Mucosa of rectum (tissue), 2 donors: ENCODE results near the gene METTL26.

Experiments used
- H3K27ac ChIP-seq, 2 donors: one replicate each; pipeline ENCODE4 v1.7.0; 2013; ENCODE audit warnings: inconsistent platforms in 2 of 2, low read depth in 2 of 2, low read length in 2 of 2
- H3K27me3 ChIP-seq, 2 donors: one replicate each; pipeline ENCODE4 v1.7.0; 2013; ENCODE audit warnings: low read length in 2 of 2; ENCODE audit not compliant: control insufficient read depth in 2 of 2, insufficient read depth in 2 of 2
- H3K36me3 ChIP-seq, 2 donors: one replicate each; pipeline ENCODE4 v1.7.0; 2013; ENCODE audit warnings: low read length in 2 of 2; ENCODE audit not compliant: control insufficient read depth in 2 of 2, insufficient read depth in 2 of 2
- H3K4me1 ChIP-seq, 2 donors: one replicate each; pipeline ENCODE4 v1.7.0; 2013; ENCODE audit warnings: low read length in 2 of 2, mild to moderate bottlenecking in 1 of 2; ENCODE audit not compliant: control insufficient read depth in 2 of 2, insufficient read depth in 2 of 2
- H3K4me3 ChIP-seq, 2 donors: one replicate each; pipeline ENCODE4 v1.7.0; 2013; ENCODE audit warnings: low read length in 2 of 2
- H3K9ac ChIP-seq, 2 donors: one replicate each; pipeline ENCODE4 v1.7.0; 2013; ENCODE audit warnings: low read length in 2 of 2, low read depth in 1 of 2, mild to moderate bottlenecking in 1 of 2
- H3K9me3 ChIP-seq, 2 donors: one replicate each; pipeline ENCODE4 v1.7.0; 2013; ENCODE audit warnings: low read length in 2 of 2; ENCODE audit not compliant: control insufficient read depth in 2 of 2
- donor health status: healthy.
- donor health status: Normal muscosa, but diverticular disease.

METTL26 gene

GRCh38 chr16:679814-680624 is 43.9 kb upstream of the METTL26 start, which contains the start of gene STUB1:
STUB1 (plus strand) TSS chr16:680410; CDS start chr16:680526, 116 bp downstream.
- Histone ChIP-seq H3K4me1 (peaks cover 54 to 55% of the 10 kb centered on the region in 2 donors), H3K9me3 (no peaks in the 10 kb centered on the region), H3K9ac (peak within 1 kb of the TSS; percentile 70 to 81), H3K27me3 (no peaks in the 10 kb centered on the region), H3K27ac (peak within 1 kb of the TSS; percentile 82 to 94), H3K4me3 (peak within 1 kb of the TSS; percentile 82 to 84), H3K36me3 (peaks cover 12 to 20% of the 10 kb centered on the region in 2 donors)

GRCh38 chr16:678858-679813 is 43.0 kb upstream of the METTL26 start:
- H3K9me3 ChIP-seq = no peaks in the 10 kb centered on the region
- H3K4me3 ChIP-seq = peak overlapping the region; percentile 62 to 64
- peak overlapping the region in 1 of 2 donors; percentile 59 for H3K9ac ChIP-seq
- peaks cover 12 to 20% of the 10 kb centered on the region in 2 donors for H3K36me3 ChIP-seq
- peaks cover 54 to 58% of the 10 kb centered on the region in 2 donors for H3K4me1 ChIP-seq
- H3K27me3 ChIP-seq = no peaks in the 10 kb centered on the region
- peak overlapping the region; percentile 82 to 88 for H3K27ac ChIP-seq

GRCh38 chr16:678209-678857 is 42.2 kb upstream of the METTL26 start:
- H3K27me3 ChIP-seq = no peaks in the 10 kb centered on the region
- no peak overlapping the region for H3K4me3 ChIP-seq
- H3K27ac ChIP-seq = no peak overlapping the region
- no peaks in the 10 kb centered on the region for H3K9me3 ChIP-seq
- peaks cover 49 to 53% of the 10 kb centered on the region in 2 donors for H3K4me1 ChIP-seq
- H3K36me3 ChIP-seq = peaks cover 13 to 21% of the 10 kb centered on the region in 2 donors
- H3K9ac ChIP-seq = no peak overlapping the region

- H3K27me3 ChIP-seq = no peaks in the 10 kb centered on the region
- peak overlapping the region; percentile 28 to 32 for H3K27ac ChIP-seq
- H3K9me3 ChIP-seq = no peaks in the 10 kb centered on the region
- peaks cover 21% of the 10 kb centered on the region in 2 donors for H3K36me3 ChIP-seq
- H3K9ac ChIP-seq = peak overlapping the region in 1 of 2 donors; percentile 63
- peaks cover 44 to 50% of the 10 kb centered on the region in 2 donors for H3K4me1 ChIP-seq
- H3K4me3 ChIP-seq = peak overlapping the region in 1 of 2 donors; percentile 34
Observed at GRCh38 chr16:677316-678190, 41.4 kb upstream of the METTL26 start.

GRCh38 chr16:676913-677312 is 40.8 kb upstream of the METTL26 start:
- Histone ChIP-seq H3K4me1 (peaks cover 40 to 45% of the 10 kb centered on the region in 2 donors), H3K27me3 (no peaks in the 10 kb centered on the region), H3K4me3 (peak overlapping the region in 1 of 2 donors; percentile 34), H3K9ac (peak overlapping the region in 1 of 2 donors; percentile 63), H3K9me3 (no peaks in the 10 kb centered on the region), H3K27ac (peak overlapping the region; percentile 28 to 32), H3K36me3 (peaks cover 19 to 22% of the 10 kb centered on the region in 2 donors)

DNA sequence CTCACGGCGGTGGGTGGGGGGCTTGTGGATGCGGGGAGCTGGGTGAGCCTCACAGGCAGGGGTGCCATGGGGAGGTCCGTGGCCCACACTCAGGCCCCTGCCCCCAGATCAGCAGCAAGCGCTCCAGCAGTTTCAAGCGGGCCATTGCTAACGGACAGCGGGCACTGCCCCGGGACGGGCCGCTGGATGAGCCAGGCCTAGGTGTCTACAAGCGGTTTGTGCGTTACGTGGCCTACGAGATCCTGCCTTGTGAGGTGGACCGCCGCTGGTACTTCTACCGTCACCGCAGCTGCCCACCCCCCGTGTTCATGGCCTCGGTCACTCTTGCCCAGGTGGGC is 40.4 kb upstream of the METTL26 start:
- H3K4me1 ChIP-seq = peaks cover 37 to 42% of the 10 kb centered on the region in 2 donors
- H3K9me3 ChIP-seq = no peaks in the 10 kb centered on the region
- H3K36me3 ChIP-seq = peaks cover 17 to 18% of the 10 kb centered on the region in 2 donors
- H3K4me3 ChIP-seq = no peak overlapping the region
- H3K9ac ChIP-seq = peak overlapping the region in 1 of 2 donors; percentile 63
- H3K27me3 ChIP-seq = no peaks in the 10 kb centered on the region
- H3K27ac ChIP-seq = no peak overlapping the region

- Histone ChIP-seq H3K9me3 (no peaks in the 10 kb centered on the region), H3K36me3 (peaks cover 19 to 21% of the 10 kb centered on the region in 2 donors), H3K9ac (peak overlapping the region in 1 of 2 donors; percentile 63), H3K27me3 (no peaks in the 10 kb centered on the region), H3K4me1 (peaks cover 31 to 36% of the 10 kb centered on the region in 2 donors), H3K4me3 (peak overlapping the region; percentile 35 to 48), H3K27ac (no peak overlapping the region)
Observed at GRCh38 chr16:675884-676564, 39.9 kb upstream of the METTL26 start.

- H3K9ac ChIP-seq = peak within 1 kb of the TSS in 1 of 2 donors; percentile 63
- H3K4me1 ChIP-seq = peaks cover 28 to 34% of the 10 kb centered on the region in 2 donors
- no peaks in the 10 kb centered on the region for H3K9me3 ChIP-seq
- H3K27ac ChIP-seq = no peak within 1 kb of the TSS
- no peaks in the 10 kb centered on the region for H3K27me3 ChIP-seq
- peaks cover 26 to 28% of the 10 kb centered on the region in 2 donors for H3K36me3 ChIP-seq
- H3K4me3 ChIP-seq = peak within 1 kb of the TSS; percentile 50 to 60
Observed at GRCh38 chr16:674968-675883, 39.1 kb upstream of the METTL26 start, which contains the start of gene RHBDL1. RHBDL1 (plus strand) TSS chr16:675671; CDS start chr16:675791, 120 bp downstream.
